Muscle layer of duodenum (tissue), 2 donors: ENCODE results near the gene ZBTB21.

Experiments
- H3K27ac ChIP-seq: one replicate; pipeline ENCODE4 v1.7.0; 2013; ENCODE audit warnings: mild to moderate bottlenecking, low read length
- H3K27me3 ChIP-seq: one replicate; pipeline ENCODE4 v1.7.0; 2013; ENCODE audit warnings: low read depth, mild to moderate bottlenecking, control low read depth, low read length
- H3K36me3 ChIP-seq, 2 donors: one replicate each; pipeline ENCODE4 v1.7.0; 2013; ENCODE audit warnings: low read length in 2 of 2, control low read depth in 1 of 2, mild to moderate bottlenecking in 1 of 2; ENCODE audit not compliant: insufficient read depth in 2 of 2, control insufficient read depth in 1 of 2
- H3K4me1 ChIP-seq, 2 donors: one replicate each; pipeline ENCODE4 v1.7.0; 2013; ENCODE audit warnings: low read length in 2 of 2, mild to moderate bottlenecking in 2 of 2, control low read depth in 1 of 2, moderate library complexity in 1 of 2; ENCODE audit not compliant: insufficient read depth in 2 of 2, control insufficient read depth in 1 of 2
- H3K4me3 ChIP-seq, 2 donors: one replicate each; pipeline ENCODE4 v1.7.0; 2013; ENCODE audit warnings: low read length in 2 of 2, low read depth in 1 of 2, mild to moderate bottlenecking in 1 of 2
- H3K9me3 ChIP-seq, 2 donors: one replicate each; pipeline ENCODE4 v1.7.0; 2013; ENCODE audit warnings: low read length in 2 of 2, control low read depth in 1 of 2, mild to moderate bottlenecking in 1 of 2; ENCODE audit not compliant: control insufficient read depth in 1 of 2
- donor health status: healthy.

ZBTB21 gene

GRCh38 chr21:41973427-41973831 is 36.7 kb downstream of the ZBTB21 start:
- H3K9me3 ChIP-seq, result no peaks in the 10 kb centered on the region
- H3K4me1 ChIP-seq, result no peaks in the 10 kb centered on the region
- no peak overlapping the region for H3K4me3 ChIP-seq
- H3K27ac ChIP-seq, result no peak overlapping the region
- no peaks in the 10 kb centered on the region for H3K27me3 ChIP-seq
- no peaks in the 10 kb centered on the region for H3K36me3 ChIP-seq

DNA sequence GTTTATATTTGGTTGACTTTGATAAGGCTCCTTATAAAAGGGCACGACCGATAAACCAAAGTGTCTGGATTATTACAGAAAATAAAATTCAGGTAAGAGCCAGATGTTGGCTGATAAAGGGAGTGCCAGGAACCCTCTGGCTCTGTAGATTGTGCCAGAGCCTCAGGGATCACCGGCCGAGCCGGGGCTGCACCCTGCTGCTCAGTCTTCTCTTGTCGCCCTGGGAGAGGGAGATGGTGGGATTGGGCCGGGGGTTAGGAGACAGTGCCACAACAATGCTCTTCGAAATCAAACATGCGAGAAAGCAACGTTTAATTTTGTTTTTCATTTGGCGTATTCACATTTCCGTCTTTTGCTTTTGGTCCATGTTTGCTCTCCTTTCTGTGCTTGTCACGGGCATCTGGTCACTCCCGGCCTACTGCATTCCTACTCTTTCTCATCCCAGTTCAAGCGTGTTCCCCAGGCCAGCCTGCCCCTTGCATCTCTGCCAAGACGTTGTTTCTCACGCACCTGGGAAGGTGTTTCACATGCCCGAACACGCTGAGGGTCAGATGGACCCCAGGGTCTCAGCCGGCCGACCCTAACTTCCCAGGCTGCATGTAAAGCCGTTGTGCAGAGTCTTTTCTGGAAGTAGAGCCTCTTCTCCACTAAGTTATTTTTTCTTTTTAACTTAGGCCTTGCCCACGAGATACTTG is 37.5 kb downstream of the ZBTB21 start:
- H3K4me1 ChIP-seq, result no peaks in the 10 kb centered on the region
- H3K4me3 ChIP-seq, result no peak overlapping the region
- H3K36me3 ChIP-seq, result no peaks in the 10 kb centered on the region
- H3K9me3 ChIP-seq, result no peaks in the 10 kb centered on the region
- no peak overlapping the region for H3K27ac ChIP-seq
- H3K27me3 ChIP-seq, result no peaks in the 10 kb centered on the region

DNA sequence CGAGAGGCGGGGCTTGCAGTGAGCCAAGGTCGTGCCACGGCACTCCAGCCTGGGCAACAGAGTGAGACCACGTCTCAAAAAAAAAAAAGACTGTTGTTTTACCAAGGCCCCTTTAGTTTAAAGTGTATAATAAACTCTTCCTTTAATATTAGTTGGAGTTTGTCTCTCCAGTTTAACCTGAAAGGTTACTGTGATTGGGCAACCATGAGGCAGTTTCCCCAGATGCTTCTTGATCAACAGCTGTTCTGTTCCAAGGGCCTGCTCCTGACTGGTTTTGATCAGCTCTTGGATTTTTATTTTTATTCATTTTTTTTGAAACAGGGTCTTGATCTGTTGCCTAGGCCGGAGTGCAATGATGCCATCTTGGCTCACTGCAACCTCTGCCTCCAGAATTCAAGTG is 38.3 kb downstream of the ZBTB21 start:
- Histone ChIP-seq H3K27me3 (no peaks in the 10 kb centered on the region), H3K9me3 (no peaks in the 10 kb centered on the region), H3K4me1 (no peaks in the 10 kb centered on the region), H3K27ac (no peak overlapping the region), H3K36me3 (no peaks in the 10 kb centered on the region), H3K4me3 (no peak overlapping the region)

DNA sequence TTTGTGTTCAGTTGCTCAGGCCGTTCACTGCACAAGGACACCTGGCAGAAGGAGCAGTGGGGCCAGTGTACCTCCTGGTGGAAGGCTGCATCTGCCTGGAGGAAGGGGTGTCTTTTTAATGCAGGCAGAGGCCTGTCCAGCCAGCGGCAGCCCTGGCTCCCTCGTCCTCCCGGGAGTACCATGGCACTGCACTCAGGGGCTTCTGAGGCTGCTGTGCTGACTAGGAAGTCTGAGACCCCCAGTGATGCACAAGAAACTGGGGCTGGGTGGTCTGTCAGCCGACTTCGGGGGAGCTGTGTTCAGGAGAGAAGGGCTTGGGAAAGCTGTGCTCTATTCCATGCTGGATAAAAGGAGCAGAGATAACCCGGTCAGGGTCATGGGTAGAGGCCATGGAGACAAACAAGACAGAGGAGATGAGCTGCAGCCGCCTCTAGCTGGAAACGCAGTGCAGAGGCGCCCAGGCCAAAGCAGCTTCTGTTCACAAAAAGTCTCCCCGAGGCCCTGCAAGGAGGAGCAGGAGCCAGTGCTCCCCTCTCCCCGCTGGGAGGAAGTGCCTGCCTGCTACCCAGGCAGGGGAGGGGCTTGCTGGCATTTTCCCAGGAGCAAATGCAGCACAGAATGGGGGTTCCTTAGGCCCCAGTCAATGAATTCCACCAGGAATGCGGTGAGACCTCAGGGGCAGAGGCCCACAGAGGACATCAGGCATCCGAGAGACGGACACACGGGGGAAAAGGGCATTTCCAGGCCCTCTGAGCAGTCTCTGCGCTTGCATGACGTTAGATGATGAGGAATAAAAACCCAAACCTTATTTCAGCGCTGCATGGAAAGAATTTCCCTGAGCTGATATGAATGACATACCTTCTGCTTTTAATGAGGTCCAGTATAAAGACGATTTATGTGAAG is 39.2 kb downstream of the ZBTB21 start:
- Histone ChIP-seq H3K27ac (no peak overlapping the region), H3K9me3 (no peaks in the 10 kb centered on the region), H3K36me3 (no peaks in the 10 kb centered on the region), H3K4me3 (no peak overlapping the region), H3K27me3 (no peaks in the 10 kb centered on the region), H3K4me1 (no peaks in the 10 kb centered on the region)

DNA sequence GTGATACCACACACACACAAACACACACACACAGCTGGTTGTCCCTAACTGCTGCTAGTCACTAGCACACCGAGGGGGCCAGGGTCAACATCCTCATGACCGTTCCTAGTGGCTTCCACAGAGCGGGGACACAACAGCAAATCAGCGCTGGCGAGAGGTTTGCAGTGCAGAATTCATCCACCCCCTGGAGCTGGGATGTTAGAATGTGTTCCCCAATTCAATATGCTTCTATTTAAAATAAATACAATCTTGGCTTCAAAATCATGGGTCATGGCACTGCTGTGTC is 40.1 kb downstream of the ZBTB21 start:
- Histone ChIP-seq H3K36me3 (no peaks in the 10 kb centered on the region), H3K4me1 (no peaks in the 10 kb centered on the region), H3K27me3 (no peaks in the 10 kb centered on the region), H3K9me3 (no peaks in the 10 kb centered on the region), H3K27ac (no peak overlapping the region), H3K4me3 (no peak overlapping the region)

- Histone ChIP-seq H3K4me3 (no peak overlapping the region), H3K27ac (no peak overlapping the region), H3K27me3 (no peaks in the 10 kb centered on the region), H3K36me3 (no peaks in the 10 kb centered on the region), H3K9me3 (no peaks in the 10 kb centered on the region), H3K4me1 (no peaks in the 10 kb centered on the region)
Measured at GRCh38 chr21:41967708-41968107, 42.5 kb downstream of the ZBTB21 start.

DNA sequence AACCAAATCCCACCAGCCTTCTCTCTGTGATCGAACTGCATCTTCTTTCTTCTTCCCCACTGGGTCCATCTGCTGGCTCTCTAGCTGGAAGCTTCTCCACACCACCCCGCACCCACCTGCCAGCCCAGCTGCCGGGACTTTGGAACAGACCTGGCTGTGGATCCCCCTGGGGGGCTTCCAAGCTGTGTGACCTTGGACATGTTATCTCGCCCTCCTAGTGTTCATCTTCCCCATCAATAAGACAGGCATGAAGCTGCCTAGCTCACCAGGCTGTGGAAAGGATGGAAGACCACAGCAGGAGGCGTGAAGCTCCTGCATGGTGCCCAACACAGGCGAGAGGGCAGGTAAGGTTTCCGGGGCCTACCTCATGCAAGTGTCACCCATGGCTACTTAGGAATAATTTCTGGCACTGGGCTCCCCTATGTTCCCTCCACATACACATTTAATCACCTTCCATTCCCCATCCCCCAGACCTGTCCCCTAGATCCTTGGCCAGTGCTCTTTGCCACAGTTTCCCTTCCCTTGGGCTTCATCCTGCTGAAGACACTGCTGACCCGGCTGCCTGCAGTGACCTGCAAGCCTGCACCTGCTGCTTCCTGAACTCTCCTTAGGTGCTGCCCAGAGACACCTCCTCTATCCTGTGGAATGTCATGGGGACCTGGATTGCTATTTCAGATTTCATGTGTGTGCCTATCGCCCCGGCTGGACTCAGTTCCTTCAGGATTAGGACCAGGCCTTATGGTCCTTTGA is 43.1 kb downstream of the ZBTB21 start:
- no peaks in the 10 kb centered on the region for H3K36me3 ChIP-seq
- H3K27me3 ChIP-seq, result no peaks in the 10 kb centered on the region
- no peak overlapping the region for H3K27ac ChIP-seq
- H3K4me3 ChIP-seq, result no peak overlapping the region
- H3K9me3 ChIP-seq, result no peaks in the 10 kb centered on the region
- H3K4me1 ChIP-seq, result no peaks in the 10 kb centered on the region

DNA sequence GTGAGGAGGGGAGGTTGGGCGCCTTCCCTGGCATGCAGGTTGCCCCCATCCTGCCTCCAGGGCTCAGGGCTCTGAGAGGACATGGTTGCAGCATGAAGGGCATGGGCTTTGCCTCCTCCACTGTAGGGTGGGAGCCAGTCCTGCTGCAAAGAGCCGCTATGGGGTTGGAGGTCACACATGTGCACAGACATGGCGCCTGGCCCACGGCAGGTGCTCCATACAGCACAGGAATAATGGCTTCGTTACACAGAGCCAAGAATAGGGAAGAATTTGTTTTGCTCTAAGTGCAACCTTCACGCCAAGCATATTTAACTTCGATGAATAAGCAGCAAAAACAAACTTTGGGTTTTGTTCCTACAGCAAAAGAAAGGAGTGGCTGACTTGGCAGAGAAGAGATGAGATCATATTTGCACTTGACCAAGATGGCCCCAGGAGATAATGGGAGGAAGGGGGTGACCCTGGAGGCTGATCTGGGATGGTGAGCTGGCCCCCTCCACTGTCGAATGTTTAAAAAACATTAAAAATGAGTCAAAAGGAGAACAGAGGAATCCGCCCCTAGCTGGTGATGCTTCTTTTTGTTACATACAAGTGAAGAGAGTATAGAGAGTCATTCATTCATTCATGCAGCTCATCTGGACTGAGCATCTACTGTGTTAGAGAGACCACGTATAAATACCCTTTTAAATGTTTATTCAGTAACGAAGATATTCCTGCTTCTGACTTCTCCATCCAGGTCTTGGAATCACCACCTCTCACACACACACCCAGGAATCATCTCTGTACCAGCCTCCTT is 43.9 kb downstream of the ZBTB21 start:
- Histone ChIP-seq H3K27me3 (no peaks in the 10 kb centered on the region), H3K27ac (no peak overlapping the region), H3K4me1 (no peaks in the 10 kb centered on the region), H3K36me3 (no peaks in the 10 kb centered on the region), H3K9me3 (no peaks in the 10 kb centered on the region), H3K4me3 (no peak overlapping the region)

DNA sequence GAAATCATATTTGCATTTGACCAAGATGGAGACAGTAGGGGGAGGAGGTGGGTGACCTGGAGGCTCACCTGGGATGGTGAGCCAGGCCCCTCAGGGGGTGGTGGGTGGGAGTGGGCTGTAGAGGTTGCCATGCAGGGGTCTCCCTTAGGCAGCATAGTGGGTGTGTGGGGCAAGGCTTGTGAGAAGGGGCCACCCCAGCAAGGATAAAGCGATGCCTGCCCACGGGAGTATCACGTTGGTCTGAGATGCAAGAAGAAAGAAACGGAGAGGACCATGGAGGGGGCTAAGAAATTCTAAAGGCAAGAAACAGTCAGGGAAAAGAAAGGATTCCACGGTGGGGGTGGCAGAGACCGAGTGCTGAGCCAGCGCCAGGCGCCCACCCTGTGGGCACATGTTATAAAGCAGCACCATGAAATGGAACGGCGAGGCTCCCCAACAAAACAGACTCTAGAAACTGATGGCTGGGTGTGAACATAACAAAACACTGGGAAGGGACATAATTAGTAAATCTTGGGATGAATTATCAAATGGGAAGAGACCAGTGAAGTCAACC is 44.6 kb downstream of the ZBTB21 start:
- no peaks in the 10 kb centered on the region for H3K9me3 ChIP-seq
- no peaks in the 10 kb centered on the region for H3K36me3 ChIP-seq
- H3K4me3 ChIP-seq, result no peak overlapping the region
- H3K4me1 ChIP-seq, result no peaks in the 10 kb centered on the region
- H3K27me3 ChIP-seq, result no peaks in the 10 kb centered on the region
- H3K27ac ChIP-seq, result no peak overlapping the region

DNA sequence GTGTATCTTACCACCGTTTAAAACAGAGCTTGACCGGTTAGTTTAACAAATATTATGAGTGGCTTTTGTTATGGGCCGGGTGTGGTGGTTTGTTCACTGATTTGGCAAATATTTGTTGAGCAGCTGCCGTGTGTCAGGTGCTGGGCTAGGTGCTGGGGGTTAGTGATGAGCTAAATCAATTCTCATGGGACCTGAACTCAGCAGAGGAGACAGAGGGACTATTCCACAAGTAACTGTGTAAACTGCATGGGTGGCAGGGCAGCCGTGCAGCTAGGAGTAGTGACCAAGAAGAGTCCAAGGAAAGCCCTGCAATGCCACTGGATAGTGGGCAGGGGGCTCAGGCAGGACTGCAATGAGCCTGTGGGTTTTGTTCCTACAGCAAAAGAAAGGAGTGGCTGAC is 45.1 kb downstream of the ZBTB21 start:
- H3K4me1 ChIP-seq, result no peaks in the 10 kb centered on the region
- H3K27me3 ChIP-seq, result no peaks in the 10 kb centered on the region
- H3K36me3 ChIP-seq, result no peaks in the 10 kb centered on the region
- H3K27ac ChIP-seq, result no peak overlapping the region
- no peaks in the 10 kb centered on the region for H3K9me3 ChIP-seq
- no peak overlapping the region for H3K4me3 ChIP-seq

- Histone ChIP-seq H3K4me1 (no peaks in the 10 kb centered on the region), H3K27ac (no peak overlapping the region), H3K4me3 (no peak overlapping the region), H3K27me3 (no peaks in the 10 kb centered on the region), H3K36me3 (no peaks in the 10 kb centered on the region), H3K9me3 (no peaks in the 10 kb centered on the region)
Measured at GRCh38 chr21:41964171-41964570, 46.0 kb downstream of the ZBTB21 start.
